NCI-H748 (cell line): ENCODE results near the gene RPL27.
"Not testable (repeated sequence)": the region's sequence is repeated elsewhere in the genome, so short reads cannot be mapped to it uniquely, and the experiment has no call there.

Experiments used
- DNase-seq: peaks from one replicate; lab custom pipeline; 2025; ENCODE audit not compliant: unreplicated experiment; lab: John Stamatoyannopoulos, UW

The RPL27 gene

GRCh38 chr17:42992872-42993271 is 5.3 kb upstream of the RPL27 start:
- no peak for DNase-seq

- not testable (repeated sequence) for DNase-seq
These were observed 4.3 kb upstream of the RPL27 start for GRCh38 chr17:42993913-42994312.

GRCh38 chr17:42997390-42997983 is 732 bp upstream of the RPL27 start:
- DNase-seq: peak; percentile 40

DNA sequence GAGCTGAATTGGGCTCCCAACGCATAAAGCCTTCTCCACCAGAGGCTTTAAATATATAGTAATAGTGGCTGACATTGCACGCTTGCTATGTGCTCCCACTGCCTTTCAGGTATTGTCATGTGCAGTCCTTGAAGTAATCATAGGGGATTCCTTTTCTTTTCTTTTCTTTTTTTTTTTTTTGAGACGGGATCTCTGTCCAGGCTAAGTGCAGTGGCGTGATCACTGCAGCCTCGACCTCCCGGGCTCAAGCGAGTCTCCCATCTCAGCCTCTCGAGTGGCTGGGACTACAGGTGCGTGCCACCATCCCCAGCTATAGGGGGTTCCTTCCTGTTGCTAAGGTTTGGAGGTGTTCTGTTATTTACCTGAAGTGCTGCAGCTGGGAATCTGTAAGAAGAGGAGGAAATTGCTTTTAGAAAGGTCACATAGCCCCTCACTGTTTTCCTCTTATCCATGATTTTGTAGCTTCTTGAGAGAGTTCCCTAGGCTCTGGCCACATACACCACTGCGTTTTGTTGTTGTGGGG is 845 bp downstream of the RPL27 start:
- no peak for DNase-seq

GRCh38 chr17:43000894-43001293 is 2.7 kb downstream of the RPL27 start:
- DNase-seq: not testable (repeated sequence)

DNA sequence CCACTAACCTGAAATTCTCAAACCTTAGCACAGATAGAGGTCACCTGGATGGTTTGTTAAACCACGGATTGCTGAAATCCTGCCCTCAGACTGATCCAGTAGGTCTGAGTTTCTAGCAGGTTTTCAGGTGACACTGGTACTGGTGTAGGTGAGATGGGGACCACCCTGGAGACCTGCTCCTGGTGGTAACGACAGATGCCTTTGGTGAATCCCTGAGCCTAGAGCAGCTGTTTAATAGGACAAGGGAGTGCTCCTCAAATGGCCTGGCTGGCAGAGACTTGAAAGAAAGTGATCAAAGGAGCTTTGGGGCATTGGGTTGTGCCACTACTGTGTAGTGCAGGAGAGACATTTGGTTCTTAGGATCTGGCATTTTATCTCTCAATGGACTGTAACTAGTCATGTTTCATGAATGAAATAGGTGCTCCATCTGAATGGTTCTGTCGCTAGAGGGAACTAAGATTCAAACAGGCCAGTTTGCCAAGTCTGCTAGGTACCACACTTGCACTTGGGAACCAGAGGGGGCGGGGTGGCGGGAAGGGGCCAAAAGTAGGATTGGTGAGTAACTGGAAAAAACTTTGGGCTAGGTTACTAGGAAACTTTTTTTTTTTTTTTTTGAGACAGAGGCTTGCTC is 5.4 kb downstream of the RPL27 start:
- no peak for DNase-seq

GRCh38 chr17:43006639-43007551 is 8.7 kb downstream of the RPL27 start, which contains the start of gene IFI35:
Gene IFI35, plus strand, starts transcription at chr17:43006784. Its CDS starts 164 bp downstream, at chr17:43006948.
- DNase-seq: peak; percentile 69

- DNase-seq: no peak
These were observed 12.6 kb downstream of the RPL27 start for GRCh38 chr17:43010667-43011308.

- no peak for DNase-seq
These were observed 13.7 kb downstream of the RPL27 start for GRCh38 chr17:43011728-43012472.

GRCh38 chr17:43013296-43013695 is 15.1 kb downstream of the RPL27 start:
- no peak for DNase-seq

DNA sequence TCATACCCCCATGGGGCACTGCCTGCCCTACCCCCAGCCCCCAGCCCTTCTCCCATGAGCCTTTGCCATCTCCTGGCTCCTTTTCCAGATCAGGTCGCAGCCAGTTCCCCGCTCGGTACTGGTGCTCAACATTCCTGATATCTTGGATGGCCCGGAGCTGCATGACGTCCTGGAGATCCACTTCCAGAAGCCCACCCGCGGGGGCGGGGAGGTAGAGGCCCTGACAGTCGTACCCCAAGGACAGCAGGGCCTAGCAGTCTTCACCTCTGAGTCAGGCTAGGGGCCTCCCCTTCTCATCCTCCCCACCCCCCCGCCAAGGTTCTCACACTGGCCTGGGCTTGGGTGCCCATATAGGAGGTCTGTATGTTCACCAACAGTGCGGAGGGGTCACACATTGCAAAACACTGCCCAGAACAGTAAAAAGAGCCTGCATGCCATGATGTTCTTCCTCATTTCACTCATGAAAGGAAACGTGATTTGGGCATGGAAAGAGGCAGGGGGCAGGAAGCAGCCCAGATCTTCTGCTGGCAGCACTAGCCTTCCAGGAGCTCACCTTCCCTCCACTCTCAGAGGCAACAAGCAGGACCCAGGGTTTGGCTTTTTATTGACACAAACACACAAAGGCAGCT is 15.9 kb downstream of the RPL27 start:
- DNase-seq: no peak

- no peak for DNase-seq
These were observed 16.7 kb downstream of the RPL27 start for GRCh38 chr17:43014649-43015542.

- DNase-seq: no peak
These were observed 17.4 kb downstream of the RPL27 start for GRCh38 chr17:43015579-43015978.

- DNase-seq: no peak
These were observed 18.0 kb downstream of the RPL27 start for GRCh38 chr17:43016216-43016615.

DNA sequence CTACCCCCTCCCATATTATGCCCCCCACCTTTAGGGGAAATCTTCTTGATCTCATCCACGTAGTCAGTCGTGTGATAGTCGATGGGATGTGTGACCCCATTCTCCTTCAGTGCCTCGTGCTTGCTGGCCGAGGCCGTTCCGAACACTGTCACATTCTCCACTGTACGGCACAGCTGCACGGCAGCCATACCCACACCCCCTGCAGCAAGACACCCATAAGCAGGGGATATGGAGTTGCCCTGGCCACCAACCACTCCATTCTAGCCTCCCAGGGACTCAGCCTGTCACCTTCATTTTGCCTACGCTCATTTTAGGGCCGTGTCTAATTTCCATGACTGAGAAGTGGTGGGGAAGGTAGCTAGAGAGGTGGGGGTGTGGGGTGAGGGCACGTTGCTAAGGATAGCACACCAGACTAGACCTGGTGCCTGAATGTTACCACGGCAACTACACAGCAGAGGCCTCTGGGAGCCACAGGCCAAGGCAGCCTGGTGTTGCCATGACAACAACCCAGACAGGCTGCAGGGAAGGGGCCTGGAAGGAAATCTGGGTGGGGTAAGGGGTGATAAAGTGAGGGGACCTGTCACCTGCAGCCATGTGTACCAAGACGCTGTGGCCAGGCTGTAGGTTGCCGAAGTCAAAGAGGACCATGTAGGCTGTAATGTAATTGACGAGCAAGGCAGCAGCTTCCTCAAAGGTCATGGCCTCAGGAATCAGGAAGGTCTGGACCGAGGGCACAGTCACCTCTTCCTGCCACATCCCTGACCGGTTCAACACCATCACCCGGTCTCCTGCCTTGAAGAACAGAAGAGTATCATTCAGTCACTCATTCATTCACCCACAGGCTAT is 20.0 kb downstream of the RPL27 start:
- peak; percentile 76 for DNase-seq

DNA sequence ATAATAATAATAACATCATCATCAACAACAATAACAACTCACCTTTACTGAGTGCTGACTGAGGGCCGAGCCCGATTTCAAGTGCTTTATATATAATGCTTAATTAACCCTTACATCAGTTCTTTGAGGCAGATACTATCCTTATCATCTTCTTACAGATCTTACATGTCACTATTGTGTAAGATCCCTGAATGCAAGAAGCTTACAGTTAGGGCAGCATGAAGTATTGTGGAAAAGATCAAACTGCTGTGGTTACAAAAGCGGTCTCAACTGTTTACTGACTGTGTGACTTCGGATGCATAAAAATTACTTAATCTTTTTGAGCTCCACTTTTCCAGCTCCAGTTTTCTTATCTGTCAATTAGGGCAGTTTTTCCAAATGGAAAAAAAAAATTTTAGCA is 20.7 kb downstream of the RPL27 start:
- no peak for DNase-seq

GRCh38 chr17:43019418-43019817 is 21.2 kb downstream of the RPL27 start:
- no peak for DNase-seq

GRCh38 chr17:43020030-43020621 is 21.9 kb downstream of the RPL27 start:
- no peak for DNase-seq
